HepG2 (cell line): Measurements from ENCODE around the gene TRIM7. TPM values are rescaled to one million over a fixed set of nuclear protein-coding genes. Genes with fewer than 3 reads are reported as not detected.

Source experiments
- ATAD3A ChIP-seq: sonication (generic); formaldehyde crosslinking; IDR thresholded peaks from 2 replicates; pipeline ENCODE4 v1.4.0; 2020; ENCODE audit warnings: missing genetic modification reagents
- BATF2 ChIP-seq: sonication (generic); formaldehyde crosslinking; IDR thresholded peaks from 2 replicates; pipeline ENCODE4 v1.8.0; 2022; ENCODE audit warnings: mild to moderate bottlenecking, missing genetic modification reagents, moderate library complexity
- CENPBD1 ChIP-seq: sonication (generic); formaldehyde crosslinking; IDR thresholded peaks from 2 replicates; pipeline ENCODE4 v1.8.0; 2022; ENCODE audit warnings: missing genetic modification reagents, low read depth, mild to moderate bottlenecking, borderline replicate concordance
- CREB3 ChIP-seq: sonication (generic); formaldehyde crosslinking; IDR thresholded peaks from 2 replicates; pipeline ENCODE4 v1.5.0; 2020; ENCODE audit warnings: missing genetic modification reagents
- E2F2 ChIP-seq: sonication (generic); formaldehyde crosslinking; IDR thresholded peaks from 2 replicates; pipeline ENCODE4 v1.4.0; 2020; ENCODE audit warnings: missing genetic modification reagents, borderline replicate concordance
- HMGA1 ChIP-seq: sonication (generic); formaldehyde crosslinking; conservative IDR thresholded peaks from 2 replicates; pipeline ENCODE4 v1.4.0; 2020; ENCODE audit warnings: missing genetic modification reagents
- KDM5B ChIP-seq: sonication (generic); formaldehyde crosslinking; IDR thresholded peaks from 2 replicates; pipeline ENCODE4 v1.4.0; 2020; ENCODE audit warnings: missing genetic modification reagents, mild to moderate bottlenecking, borderline replicate concordance
- LCORL ChIP-seq, 2 experiments: fragments of 450-650 bp in 1 of 2; sonication (generic) in 1 of 2; formaldehyde crosslinking in 1 of 2; IDR thresholded peaks; 2 replicates each; pipeline versions ENCODE4 v1.5.0 to v1.6.1; 2017 to 2020; ENCODE audit warnings: antibody characterized with exemption in 1 of 2, missing genetic modification reagents in 1 of 2
- NCOR1 ChIP-seq: fragments of 200-600 bp; sonication (generic); IDR thresholded peaks from 2 replicates; pipeline ENCODE4 v1.7.0; 2017; ENCODE audit warnings: antibody characterized with exemption, low read length, borderline replicate concordance
- NR2F6 ChIP-seq, 2 experiments: IDR thresholded peaks; 2 replicates each; pipeline ENCODE4 v1.6.1; 2016; ENCODE audit warnings: antibody characterized with exemption in 1 of 2, mild to moderate bottlenecking in 1 of 2
- RFX1 ChIP-seq: fragments of 450-650 bp; IDR thresholded peaks from 2 replicates; pipeline ENCODE4 v1.6.1; 2017
- SOX5 ChIP-seq: IDR thresholded peaks from 2 replicates; pipeline ENCODE4 v1.6.1; 2016; ENCODE audit warnings: borderline replicate concordance
- TBL1XR1 ChIP-seq: fragments of 150-350 bp; IDR thresholded peaks from 2 replicates; pipeline ENCODE4 v1.6.1; 2014; ENCODE audit warnings: borderline replicate concordance, low read length; ENCODE audit not compliant: partially characterized antibody
- TERF1 ChIP-seq: sonication (generic); formaldehyde crosslinking; IDR thresholded peaks from 2 replicates; pipeline ENCODE4 v1.8.0; 2022; ENCODE audit warnings: mild to moderate bottlenecking, missing genetic modification reagents, moderate library complexity
- ZBTB33 ChIP-seq: sonication (generic); formaldehyde crosslinking; IDR thresholded peaks from 2 replicates; pipeline ENCODE4 v1.4.0; 2020; ENCODE audit warnings: missing genetic modification reagents
- ZNF136 ChIP-seq: sonication (generic); formaldehyde crosslinking; IDR thresholded peaks from 2 replicates; pipeline ENCODE4 v1.8.1; 2022; ENCODE audit warnings: low read depth, mild to moderate bottlenecking, moderate library complexity, missing genetic modification reagents
- ZNF335 ChIP-seq: sonication (generic); formaldehyde crosslinking; IDR thresholded peaks from 2 replicates; pipeline ENCODE4 v1.4.0; 2020; ENCODE audit warnings: missing genetic modification reagents
- ZNF784 ChIP-seq: sonication (generic); formaldehyde crosslinking; IDR thresholded peaks from 2 replicates; pipeline ENCODE4 v1.5.1; 2020; ENCODE audit warnings: missing genetic modification reagents, mild to moderate bottlenecking, borderline replicate concordance
- ZSCAN25 ChIP-seq: sonication (generic); formaldehyde crosslinking; IDR thresholded peaks from 2 replicates; pipeline ENCODE4 v1.8.0; 2022; ENCODE audit warnings: mild to moderate bottlenecking, missing genetic modification reagents
- polyA plus RNA-seq, 8 experiments: library from polyadenylated mRNA; depleted of rRNA in 3 of 8; stranded (reverse) in 7 of 8; unstranded in 1 of 8; fragments of >200 nt; fragmentation: Illumina TruSeq in 4 of 8; extraction: Trizol in 4 of 8; gene quantifications; 2 replicates each; pipeline versions ENCODE4 v1.2.1 to v1.2.3, GENCODE V29; 2011 to 2016; ENCODE audit warnings: low read depth in 4 of 8, missing spikeins in 1 of 8, mixed read lengths in 1 of 8; ENCODE audit not compliant: insufficient read depth in 1 of 8
- total RNA-seq, 5 experiments: library from RNA; depleted of rRNA; stranded (reverse); fragments of >200 nt; fragmentation: Illumina TruSeq; extraction: Trizol; gene quantifications; 2 replicates each; pipeline ENCODE4 v1.2.3, GENCODE V29; 2016; ENCODE audit warnings: low read depth in 1 of 5

TRIM7 gene
- total and polyA plus RNA-seq, 2 of the 13 experiments (the other 11 are each of a cell fraction or from before 2014, with no cell fraction given) = 0.13 TPM; not detected in 1

GRCh38 chr5:181223058-181223728 is 18.2 kb upstream of the TRIM7 start, which contains the start of gene TRIM41 (continued):
- TF ChIP-seq ZBTB33 (CRISPR knock-in tag) (no peak), CENPBD1 (no peak), TERF1 (CRISPR knock-in tag) (no peak), ZNF784 (CRISPR knock-in tag) (no peak; the same call in 1 of the 2 replicates), TBL1XR1 (no peak), ATAD3A (no peak), ZSCAN25 (CRISPR knock-in tag) (no peak), HMGA1 (CRISPR knock-in tag) (no peak), BATF2 (CRISPR knock-in tag) (no peak), KDM5B (CRISPR knock-in tag) (no peak), SOX5 (CRISPR knock-in tag) (peak; percentile 43; the same call in 1 of the 2 replicates), ZNF335 (CRISPR knock-in tag) (peak; percentile 21; the same call in 1 of the 2 replicates), NCOR1 (peak; percentile 65; the same call in 1 of the 2 replicates), NR2F6 (IDR thresholded peaks at IDR 0.05) (no peak), NR2F6 (CRISPR knock-in tag; IDR thresholded peaks at IDR 0.05) (peak; percentile 14; the same call in 1 of the 2 replicates), E2F2 (no peak), LCORL (IDR thresholded peaks at IDR 0.05) (no peak), LCORL (CRISPR knock-in tag; IDR thresholded peaks at IDR 0.05) (peak; percentile 64; the same call in 1 of the 2 replicates), CREB3 (CRISPR knock-in tag) (no peak), ZNF136 (CRISPR knock-in tag) (no peak), RFX1 (no peak)
